GM12892 (cell line): ENCODE data around the gene BTG4.
A peak's percentile ranks its signal among the peaks of the same experiment; 100 is the strongest.

Experiments used
- DNase-seq: peaks from one replicate; pipeline ENCODE4 v3.0.0; 2011; ENCODE audit not compliant: insufficient read length
- FAIRE-seq: peaks from 2 replicates; lab custom pipeline; 2011; peaks lifted over from hg19 to GRCh38; lab: Jason Lieb, UNC
- POLR2A ChIP-seq: IDR thresholded peaks from 2 replicates; pipeline ENCODE4 v1.6.1; 2011; ENCODE audit warnings: low read depth, low read length, control low read depth
- POLR2AphosphoS5 ChIP-seq: IDR thresholded peaks from 2 replicates; pipeline ENCODE4 v1.6.1; 2011; ENCODE audit warnings: low read depth, low read length, control low read depth
- TAF1 ChIP-seq: IDR thresholded peaks from 2 replicates; pipeline ENCODE4 v1.6.1; 2011; ENCODE audit warnings: low read depth, mild to moderate bottlenecking, control low read depth, low read length, borderline replicate concordance

BTG4 gene

DNA sequence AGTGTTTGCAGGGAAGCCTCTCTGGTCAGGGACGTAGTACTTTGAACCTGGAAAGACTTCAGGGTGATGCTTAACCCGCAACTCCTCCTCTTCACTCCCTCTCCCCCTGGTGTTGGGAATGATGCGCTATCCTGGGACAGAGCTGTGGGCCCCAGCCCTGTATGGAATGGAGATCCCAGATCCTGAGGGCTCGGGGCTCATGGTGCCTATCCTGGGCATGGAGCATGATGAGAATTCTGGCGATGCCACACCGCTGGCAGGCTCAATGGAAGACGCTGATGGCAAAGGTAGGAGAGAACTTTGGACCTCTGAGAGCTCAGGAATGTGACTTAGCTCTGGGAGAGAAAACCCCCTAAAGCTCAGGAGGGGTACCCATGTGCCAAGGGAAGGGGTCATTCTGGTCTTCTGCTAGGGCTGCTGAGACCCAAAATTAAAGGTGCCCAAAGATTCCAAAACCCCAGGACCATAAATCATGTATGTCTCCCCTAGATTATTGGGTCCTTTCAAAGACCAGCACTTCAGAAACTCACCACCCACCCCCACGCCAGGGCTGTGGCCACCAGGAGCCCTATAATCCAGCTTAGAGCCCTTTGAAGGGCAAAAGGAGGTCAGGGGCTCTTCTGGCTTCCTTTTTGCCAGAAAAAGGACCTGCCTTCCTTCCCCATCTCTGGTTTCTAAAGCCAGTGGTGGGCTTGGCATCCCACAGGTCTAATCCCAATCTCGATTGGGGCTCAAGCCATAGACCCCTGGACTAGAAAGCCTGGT is 52.5 kb downstream of the BTG4 start:
- FAIRE-seq (no peak), DNase-seq (no peak)
- TF ChIP-seq POLR2A = no peak
- no peak for TF ChIP-seq TAF1
- no peak for TF ChIP-seq POLR2AphosphoS5

DNA sequence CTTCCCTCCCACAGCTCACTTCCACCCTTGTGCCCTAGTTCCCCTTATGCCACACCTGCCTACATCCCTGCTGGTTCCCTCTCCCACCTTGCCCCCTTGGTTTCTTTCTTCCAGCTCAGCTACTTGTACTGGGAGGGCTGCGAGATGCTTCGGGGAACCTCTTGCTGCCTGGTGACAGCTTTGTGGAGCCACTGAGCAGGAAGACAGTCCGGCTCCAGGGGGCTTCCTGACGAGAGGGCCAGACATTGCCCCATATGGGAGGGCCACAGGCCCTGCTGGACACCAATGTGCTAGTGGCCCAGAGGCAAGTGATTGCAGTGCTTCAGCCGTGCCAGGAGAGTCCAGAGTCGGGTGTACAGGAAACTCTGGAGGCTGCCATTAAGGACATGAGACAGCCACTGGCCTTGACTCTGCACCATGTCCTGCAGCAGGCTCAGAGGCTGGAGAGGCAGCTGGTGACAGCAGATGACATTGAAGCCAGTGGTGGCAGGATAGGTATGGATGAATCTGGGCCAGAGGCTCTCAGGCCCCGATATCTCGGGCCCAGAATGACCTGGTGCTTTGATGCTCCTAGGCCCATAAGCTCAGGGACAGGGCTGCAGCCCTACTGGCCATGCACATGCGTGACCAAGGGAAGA is 54.3 kb downstream of the BTG4 start:
- FAIRE-seq = no peak
- no peak for TF ChIP-seq TAF1
- TF ChIP-seq POLR2AphosphoS5 = no peak
- no peak for TF ChIP-seq POLR2A
- no peak for DNase-seq

DNA sequence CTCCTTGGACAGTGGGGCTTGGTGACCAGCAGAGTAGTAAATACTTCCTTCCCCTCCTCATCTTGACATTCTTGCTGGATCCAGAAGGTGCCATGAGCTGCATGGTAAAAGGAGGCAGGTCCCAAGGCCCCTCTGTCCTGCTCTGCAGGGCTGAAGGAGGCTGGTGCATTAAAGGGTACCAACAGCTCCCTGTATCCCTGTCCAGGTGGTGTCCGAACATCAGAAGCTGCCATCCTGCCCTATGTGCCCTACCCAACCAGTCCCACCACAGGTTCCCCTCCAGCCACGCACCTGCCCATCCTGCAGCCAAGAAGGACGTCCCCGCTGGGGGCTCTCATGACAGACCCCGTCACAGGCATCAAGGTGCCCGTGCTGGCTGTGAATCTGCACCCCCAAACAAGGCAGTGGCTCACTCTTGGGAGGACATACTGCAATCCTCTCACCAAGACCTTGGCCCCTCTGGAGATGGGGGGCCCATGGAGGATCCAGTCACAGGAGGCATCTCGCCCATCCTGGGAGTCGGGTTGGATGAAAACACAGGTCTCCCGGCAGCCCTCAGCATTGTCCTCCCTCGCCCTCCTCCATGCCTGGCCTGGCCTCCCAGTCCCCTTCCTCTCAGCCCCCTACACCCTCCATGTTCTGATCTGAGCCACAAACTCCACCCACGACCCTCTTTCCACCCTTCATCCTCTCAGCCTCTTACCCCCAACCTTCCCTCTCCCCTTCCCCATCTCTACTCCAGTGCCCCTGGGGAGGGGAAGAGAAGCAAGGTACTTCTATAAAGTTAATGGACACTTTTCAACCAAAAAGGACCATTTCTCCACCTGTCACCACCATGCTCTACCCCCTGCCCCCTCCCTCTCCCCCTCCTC is 55.1 kb downstream of the BTG4 start:
- no peak for DNase-seq
- FAIRE-seq = no peak
- TF ChIP-seq POLR2AphosphoS5 = no peak
- TF ChIP-seq POLR2A = no peak
- TF ChIP-seq TAF1 = no peak

DNA sequence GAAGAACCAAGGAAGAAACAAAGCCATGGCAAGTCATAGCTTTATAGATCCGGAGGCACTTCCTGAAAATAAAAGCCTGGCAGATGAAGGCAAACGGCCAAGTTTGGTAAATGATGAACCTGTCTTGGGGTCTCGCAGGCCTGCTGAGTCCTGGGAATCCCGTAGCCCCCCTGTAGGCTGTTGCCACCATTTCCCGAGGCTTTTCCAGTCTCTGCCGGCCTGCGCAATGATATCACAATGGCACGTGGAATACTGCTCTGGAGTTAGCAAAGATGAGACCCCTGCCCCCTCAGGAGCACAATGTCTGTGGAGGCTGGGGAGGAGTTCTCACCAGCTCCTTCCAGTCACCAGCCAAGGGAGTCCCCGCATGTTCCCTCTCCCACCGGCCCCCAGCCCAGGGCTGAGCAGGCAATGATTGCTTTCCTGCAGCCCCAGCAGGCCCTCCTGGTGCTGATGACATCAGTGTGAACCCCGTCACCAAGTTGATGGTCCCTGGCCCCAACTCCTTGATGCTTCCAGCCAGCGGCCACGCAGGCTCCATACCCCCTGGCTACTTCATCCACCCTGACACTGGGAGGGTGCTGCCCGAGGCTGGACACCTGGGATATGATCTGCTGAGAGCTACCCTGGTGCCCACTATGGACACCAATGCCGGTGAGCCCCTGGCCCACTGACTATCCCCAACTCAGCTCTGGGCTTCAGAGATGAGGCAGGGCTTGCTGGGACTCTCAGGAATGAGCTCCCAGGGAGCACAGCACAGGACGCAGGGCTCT is 55.9 kb downstream of the BTG4 start:
- FAIRE-seq (no peak), DNase-seq (no peak)
- no peak for TF ChIP-seq POLR2A
- TF ChIP-seq POLR2AphosphoS5 = no peak
- TF ChIP-seq TAF1 = no peak

DNA sequence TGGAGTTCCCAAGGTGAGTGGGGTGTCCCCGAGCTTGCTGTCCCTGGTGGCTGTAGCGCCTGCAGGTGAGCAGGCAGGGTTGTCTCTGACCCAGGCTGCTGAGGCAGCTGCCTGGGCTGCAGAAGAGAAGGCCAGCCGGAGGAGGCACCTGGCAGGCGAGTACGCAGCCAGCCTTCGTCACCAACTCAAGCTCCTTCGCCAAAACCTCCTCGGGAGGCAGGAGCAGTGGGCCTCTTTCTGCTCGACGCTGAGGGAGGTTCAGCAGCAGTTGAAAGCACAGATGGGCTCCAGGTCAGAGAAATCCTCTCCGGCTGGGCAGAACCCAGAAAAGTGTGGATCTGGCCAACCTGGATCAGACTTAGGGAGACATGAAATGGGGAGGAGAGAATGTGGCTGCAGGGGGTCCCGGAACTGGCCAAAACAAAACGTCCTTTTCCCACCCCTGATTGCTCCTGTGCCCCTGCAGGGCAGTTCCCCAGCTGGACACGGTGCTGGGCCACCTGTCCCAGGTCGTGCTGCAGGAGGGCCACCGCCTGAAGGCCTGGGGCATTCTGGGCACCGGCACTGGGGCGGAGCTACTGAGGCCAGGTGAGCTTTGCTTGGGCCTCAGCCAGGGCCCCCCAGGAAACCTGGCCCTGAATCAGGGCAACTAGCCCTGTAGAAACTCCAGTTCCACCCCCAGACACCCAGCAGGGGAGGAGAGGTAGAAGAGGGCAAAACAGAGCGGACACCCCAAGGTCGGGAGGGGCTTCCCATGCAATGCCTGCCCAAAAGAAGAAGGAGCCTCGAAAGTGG is 56.7 kb downstream of the BTG4 start:
- DNase-seq (no peak), FAIRE-seq (no peak)
- no peak for TF ChIP-seq TAF1
- no peak for TF ChIP-seq POLR2AphosphoS5
- no peak for TF ChIP-seq POLR2A

DNA sequence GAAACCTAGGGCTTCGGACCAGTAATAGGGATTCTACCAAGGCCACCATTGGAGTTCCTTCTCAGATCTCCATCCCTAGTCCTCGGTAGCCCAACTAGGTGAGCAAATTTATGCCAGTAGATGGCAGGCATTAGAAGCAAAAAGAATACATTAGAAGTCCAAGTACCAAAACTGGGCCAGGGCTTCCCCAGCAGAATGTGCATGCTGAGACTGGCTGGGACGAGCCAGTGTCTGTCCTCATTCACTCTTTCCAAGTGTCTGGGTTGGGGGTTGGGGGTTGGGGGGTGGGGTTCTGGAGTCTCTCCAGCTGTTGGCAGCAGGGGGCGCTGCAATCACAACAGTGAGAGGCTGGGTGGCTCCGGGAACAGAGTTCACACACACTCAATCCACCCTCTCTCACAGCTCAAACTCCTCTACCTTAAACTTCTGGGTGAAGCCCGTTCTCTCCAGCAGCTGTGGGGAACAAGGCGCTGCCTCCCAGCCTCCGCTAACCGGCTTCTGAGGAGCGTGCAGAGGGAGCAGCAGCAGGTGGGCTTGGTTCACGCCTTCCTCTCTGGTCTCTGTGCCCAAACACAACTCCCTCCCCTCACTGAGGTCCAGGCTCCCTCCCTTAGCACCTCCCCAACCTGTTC is 57.5 kb downstream of the BTG4 start:
- DNase-seq = no peak
- TF ChIP-seq POLR2AphosphoS5 (no peak), POLR2A (no peak), TAF1 (no peak)
- FAIRE-seq = peak; percentile 77

DNA sequence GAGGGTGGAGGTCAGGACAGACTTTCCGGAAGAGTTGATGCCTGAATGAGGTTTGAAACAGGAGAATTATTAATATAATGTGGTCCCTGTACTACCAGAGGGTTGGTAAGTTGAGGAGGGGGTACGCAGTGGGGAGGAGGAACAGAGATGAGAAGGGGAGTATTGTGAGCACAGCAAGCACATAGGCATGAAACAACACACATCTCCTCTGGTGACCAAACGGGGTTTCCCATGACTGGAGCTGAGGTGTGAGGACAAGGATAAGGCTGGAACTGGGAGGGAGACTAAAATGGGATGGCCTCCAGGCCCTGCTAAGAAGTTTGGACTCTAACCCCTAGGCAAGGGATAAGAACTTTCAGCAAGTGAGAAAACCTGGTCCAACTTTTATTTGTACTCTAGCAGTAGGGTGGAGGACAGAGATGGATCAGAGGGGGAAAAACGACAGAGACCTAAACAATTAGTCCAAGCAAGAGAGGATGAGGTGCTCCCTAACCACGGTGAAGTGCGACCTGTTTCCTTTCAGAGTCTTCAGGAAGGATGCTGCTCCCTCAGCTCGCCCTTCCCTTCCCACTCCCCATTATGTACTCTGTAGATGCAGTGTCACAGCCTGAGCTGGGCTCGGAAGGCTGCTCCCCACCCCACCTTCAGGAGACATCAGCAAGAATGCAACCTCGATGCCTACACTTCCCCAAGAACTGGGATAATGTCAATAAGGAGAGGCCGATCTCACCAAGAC is 59.2 kb downstream of the BTG4 start:
- peak; percentile 27 for FAIRE-seq
- TF ChIP-seq POLR2AphosphoS5 = no peak
- no peak for TF ChIP-seq POLR2A
- TF ChIP-seq TAF1 = no peak
- DNase-seq = no peak

DNA sequence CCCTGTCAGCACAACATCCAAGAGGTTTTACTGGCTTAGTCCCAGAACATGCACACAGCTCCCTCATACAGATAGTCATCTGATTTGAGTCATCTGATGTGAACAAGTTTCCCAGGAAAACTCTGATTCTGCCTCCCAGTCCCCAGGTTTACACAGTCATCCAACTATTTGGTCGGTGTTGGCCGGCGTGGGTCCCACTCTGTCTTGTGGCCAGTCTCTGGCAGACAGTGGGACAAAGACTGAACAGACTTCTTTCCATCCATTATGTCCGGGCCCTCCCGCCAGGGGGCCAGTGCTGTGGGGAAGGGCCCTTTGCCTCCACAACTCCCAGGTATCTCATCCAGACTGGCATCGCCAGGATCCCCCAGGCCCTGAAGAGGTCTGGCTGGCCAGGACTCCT is 60.0 kb downstream of the BTG4 start:
- DNase-seq (no peak), FAIRE-seq (no peak)
- TF ChIP-seq TAF1 (no peak), POLR2AphosphoS5 (no peak), POLR2A (no peak)

DNA sequence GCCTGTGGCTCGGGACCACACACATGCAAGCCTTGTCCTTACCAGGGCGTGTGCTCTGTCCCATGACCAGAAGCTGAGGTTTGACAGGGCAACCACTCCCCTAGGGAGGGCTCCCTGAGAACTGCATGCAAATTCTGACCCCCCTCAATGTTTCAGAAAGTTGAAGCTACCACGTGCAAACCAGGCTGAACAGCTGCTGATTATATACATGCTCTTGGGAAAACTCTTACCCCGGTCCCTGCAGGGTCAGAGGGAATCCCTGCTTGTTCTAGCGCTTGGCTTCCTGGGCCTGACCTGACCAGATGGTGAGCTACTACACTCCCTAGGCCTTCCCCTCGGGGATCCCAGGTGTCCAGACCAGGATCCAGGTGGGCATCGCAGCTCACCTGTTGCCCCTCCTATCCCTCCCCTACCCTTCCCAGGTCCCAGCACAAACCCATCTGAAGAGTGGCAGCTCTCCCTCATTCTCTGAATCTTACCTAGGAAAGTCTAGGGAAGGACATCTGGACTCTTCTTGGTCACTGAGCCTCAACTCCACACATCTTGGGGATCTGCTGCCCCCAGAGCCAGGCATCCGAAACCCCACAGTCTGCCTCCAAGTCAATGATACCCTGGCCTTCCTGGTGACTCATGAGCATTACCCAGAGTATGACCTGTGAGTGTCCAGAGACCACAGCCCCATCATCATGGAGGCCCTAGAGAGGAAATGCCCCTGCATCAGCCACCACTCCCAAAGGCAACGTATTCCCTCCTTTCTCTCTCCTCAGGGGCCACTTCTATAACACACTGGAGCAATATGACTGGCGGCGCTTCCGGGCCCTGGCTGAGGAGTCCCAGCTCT is 61.5 kb downstream of the BTG4 start:
- DNase-seq (no peak), FAIRE-seq (peak; percentile 14)
- TF ChIP-seq POLR2AphosphoS5 (no peak), TAF1 (no peak), POLR2A (no peak)
